SK-N-SH (cell line): ENCODE measurements around the gene RAB7B.

Experiments
- MXI1 ChIP-seq: IDR thresholded peaks from 2 replicates; pipeline ENCODE4 v1.6.1; 2012; ENCODE audit warnings: mild to moderate bottlenecking, low read depth, low read length, improper control_type of control experiment
- NFIC ChIP-seq: IDR thresholded peaks from 2 replicates; pipeline ENCODE4 v1.4.0; 2012; ENCODE audit warnings: borderline replicate concordance
- NRF1 ChIP-seq: IDR thresholded peaks from 2 replicates; pipeline ENCODE4 v1.6.1; 2012; ENCODE audit warnings: low read depth, mild to moderate bottlenecking, low read length
- POLR2AphosphoS5 ChIP-seq: IDR thresholded peaks from 2 replicates; pipeline ENCODE4 v1.6.1; 2012; ENCODE audit warnings: low read depth, low read length
- RAD21 ChIP-seq: IDR thresholded peaks from 2 replicates; pipeline ENCODE4 v1.6.1; 2012; ENCODE audit warnings: mild to moderate bottlenecking, low read length
- RCOR1 ChIP-seq: fragments of 150-350 bp; IDR thresholded peaks from 2 replicates; pipeline ENCODE4 v1.6.1; 2017; ENCODE audit warnings: antibody characterized with exemption, low read length
- RXRA ChIP-seq: IDR thresholded peaks from 2 replicates; pipeline ENCODE4 v1.4.0; 2012; ENCODE audit warnings: low read depth, mild to moderate bottlenecking, borderline replicate concordance
- SMC3 ChIP-seq: IDR thresholded peaks from 2 replicates; pipeline ENCODE4 v1.6.1; 2012; ENCODE audit warnings: low read depth, low read length, improper control_type of control experiment
- TAF1 ChIP-seq: IDR thresholded peaks from 2 replicates; pipeline ENCODE4 v1.6.1; 2012; ENCODE audit warnings: low read depth, mild to moderate bottlenecking, low read length, moderate library complexity, borderline replicate concordance
- TCF12 ChIP-seq: IDR thresholded peaks from 2 replicates; pipeline ENCODE4 v1.4.0; 2012
- YY1 ChIP-seq: IDR thresholded peaks from 2 replicates; pipeline ENCODE4 v1.4.0; 2012; ENCODE audit warnings: low read depth, mild to moderate bottlenecking
- TF ChIP-seq, protein P1 (sequence below): fragments of 200-600 bp; sonication (generic); IDR thresholded peaks from 2 replicates; pipeline ENCODE4 v1.6.1; 2017; ENCODE audit warnings: antibody characterized with exemption, mild to moderate bottlenecking, moderate library complexity
- TF ChIP-seq, protein P2 (sequence below): IDR thresholded peaks from 2 replicates; pipeline ENCODE4 v1.4.0; 2012; ENCODE audit warnings: low read depth, borderline replicate concordance
- TF ChIP-seq, protein P3 (sequence below): IDR thresholded peaks from 2 replicates; pipeline ENCODE4 v1.4.0; 2012; ENCODE audit warnings: low read depth

DNA sequence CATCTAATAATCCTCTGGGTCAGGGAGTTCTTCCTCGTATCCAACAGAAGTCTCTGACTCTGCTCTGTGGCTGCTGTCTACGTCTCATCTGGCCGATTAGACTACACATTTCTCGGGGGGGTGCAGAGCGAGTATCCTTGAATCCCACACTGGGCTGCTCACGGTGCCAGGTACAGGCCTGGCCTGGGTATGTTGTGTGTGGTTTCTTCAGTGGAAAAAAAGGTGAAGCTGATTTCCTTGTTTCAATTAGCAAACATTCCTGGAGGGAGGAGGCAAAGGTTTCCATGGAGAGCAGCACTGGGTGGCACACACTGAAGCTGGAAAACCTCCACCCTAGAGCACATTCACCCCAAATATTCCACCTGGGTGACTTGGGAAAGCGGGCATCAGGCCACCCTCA, 2.0 kb upstream of the RAB7B start:
- TF ChIP-seq, protein P1, sequence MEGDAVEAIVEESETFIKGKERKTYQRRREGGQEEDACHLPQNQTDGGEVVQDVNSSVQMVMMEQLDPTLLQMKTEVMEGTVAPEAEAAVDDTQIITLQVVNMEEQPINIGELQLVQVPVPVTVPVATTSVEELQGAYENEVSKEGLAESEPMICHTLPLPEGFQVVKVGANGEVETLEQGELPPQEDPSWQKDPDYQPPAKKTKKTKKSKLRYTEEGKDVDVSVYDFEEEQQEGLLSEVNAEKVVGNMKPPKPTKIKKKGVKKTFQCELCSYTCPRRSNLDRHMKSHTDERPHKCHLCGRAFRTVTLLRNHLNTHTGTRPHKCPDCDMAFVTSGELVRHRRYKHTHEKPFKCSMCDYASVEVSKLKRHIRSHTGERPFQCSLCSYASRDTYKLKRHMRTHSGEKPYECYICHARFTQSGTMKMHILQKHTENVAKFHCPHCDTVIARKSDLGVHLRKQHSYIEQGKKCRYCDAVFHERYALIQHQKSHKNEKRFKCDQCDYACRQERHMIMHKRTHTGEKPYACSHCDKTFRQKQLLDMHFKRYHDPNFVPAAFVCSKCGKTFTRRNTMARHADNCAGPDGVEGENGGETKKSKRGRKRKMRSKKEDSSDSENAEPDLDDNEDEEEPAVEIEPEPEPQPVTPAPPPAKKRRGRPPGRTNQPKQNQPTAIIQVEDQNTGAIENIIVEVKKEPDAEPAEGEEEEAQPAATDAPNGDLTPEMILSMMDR: no peak
- TF ChIP-seq RCOR1 (no peak), YY1 (no peak), SMC3 (no peak), RAD21 (no peak), TAF1 (no peak), MXI1 (no peak), NRF1 (no peak), NFIC (no peak), TCF12 (no peak), RXRA (no peak), POLR2AphosphoS5 (no peak)
- TF ChIP-seq, protein P2, sequence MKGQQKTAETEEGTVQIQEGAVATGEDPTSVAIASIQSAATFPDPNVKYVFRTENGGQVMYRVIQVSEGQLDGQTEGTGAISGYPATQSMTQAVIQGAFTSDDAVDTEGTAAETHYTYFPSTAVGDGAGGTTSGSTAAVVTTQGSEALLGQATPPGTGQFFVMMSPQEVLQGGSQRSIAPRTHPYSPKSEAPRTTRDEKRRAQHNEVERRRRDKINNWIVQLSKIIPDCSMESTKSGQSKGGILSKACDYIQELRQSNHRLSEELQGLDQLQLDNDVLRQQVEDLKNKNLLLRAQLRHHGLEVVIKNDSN: no peak
- TF ChIP-seq, protein P3, sequence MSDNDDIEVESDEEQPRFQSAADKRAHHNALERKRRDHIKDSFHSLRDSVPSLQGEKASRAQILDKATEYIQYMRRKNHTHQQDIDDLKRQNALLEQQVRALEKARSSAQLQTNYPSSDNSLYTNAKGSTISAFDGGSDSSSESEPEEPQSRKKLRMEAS: no peak
